Endothelial cell of umbilical vein (primary cell): Measurements from ENCODE around the gene TAS2R19. TPM values are rescaled to one million over a fixed set of nuclear protein-coding genes. Genes with fewer than 3 reads are reported as not detected.

Source experiments
- BruUV-seq: library from RNA; stranded (reverse); fragments of 400-500 nt; replicated peaks from 2 replicates; lab custom pipeline; 2021; lab: Mats Ljungman, UMichigan
- CTCF ChIA-PET: fragments of 300-600, 350-600 bp; sonication (Branson Sonifier 250); formaldehyde crosslinking; loops from one replicate; lab custom pipeline; 2021; ENCODE audit warnings: antibody characterized with exemption, inconsistent platforms; lab: Charles Lee
- POLR2A ChIA-PET: fragments of 300-600, 350-600 bp; sonication (Branson Sonifier 250); formaldehyde crosslinking; loops from one replicate; lab custom pipeline; 2021; ENCODE audit warnings: antibody characterized with exemption, inconsistent platforms; lab: Charles Lee
- DNase-seq: peaks from one replicate; pipeline ENCODE4 v3.0.0-alpha.2; 2011; ENCODE audit warnings: low read depth, low spot score
- FAIRE-seq: peaks from 2 replicates; lab custom pipeline; 2011; peaks lifted over from hg19 to GRCh38; lab: Jason Lieb, UNC
- H2AFZ ChIP-seq: 2 replicates; pipeline ENCODE4 v1.6.0; 2012; ENCODE audit warnings: low read depth, low read length, control low read depth, inconsistent platforms
- H3K27ac ChIP-seq: 2 replicates; pipeline ENCODE4 v1.5.1; 2011; ENCODE audit warnings: low read depth, mild to moderate bottlenecking, control low read depth, low read length, moderate library complexity; ENCODE audit not compliant: insufficient read depth
- H3K27me3 ChIP-seq, 2 experiments: 2 replicates each; pipeline versions ENCODE4 v1.6.0 to v1.6.1; 2011; ENCODE audit warnings: low read length in 2 of 2, mixed read lengths in 1 of 2; ENCODE audit not compliant: control insufficient read depth in 2 of 2, insufficient read depth in 2 of 2
- H3K36me3 ChIP-seq, 2 experiments: 2 replicates in 1 of 2; 3 replicates in 1 of 2; pipeline ENCODE4 v1.5.1; 2011; ENCODE audit warnings: low read length in 2 of 2, mild to moderate bottlenecking in 1 of 2, moderate library complexity in 1 of 2; ENCODE audit not compliant: control insufficient read depth in 2 of 2, insufficient read depth in 2 of 2; ENCODE audit errors: extremely low read depth in 1 of 2
- H3K4me1 ChIP-seq: 3 replicates; pipeline ENCODE4 v1.5.1; 2011; ENCODE audit warnings: mild to moderate bottlenecking, low read length; ENCODE audit not compliant: control insufficient read depth, insufficient read depth; ENCODE audit errors: extremely low read depth
- H3K4me2 ChIP-seq: 2 replicates; pipeline ENCODE4 v1.6.1; 2011; ENCODE audit warnings: low read length, control low read depth, mixed read lengths; ENCODE audit not compliant: insufficient read depth
- H3K4me3 ChIP-seq, 3 experiments: fragments of 200-600 bp in 1 of 3; sonication (generic), shearing (Covaris generic) in 1 of 3; replicated peaks in 1 of 3; 2 replicates each; pipeline ENCODE4 v1.5.1; 2011 to 2016; ENCODE audit warnings: control low read depth in 3 of 3, low read length in 3 of 3, mild to moderate bottlenecking in 2 of 3, inconsistent platforms in 1 of 3, low read depth in 1 of 3, moderate library complexity in 1 of 3; ENCODE audit not compliant: insufficient read depth in 1 of 3
- H3K79me2 ChIP-seq: 2 replicates; pipeline ENCODE4 v1.6.0; 2012; ENCODE audit warnings: low read length, inconsistent platforms; ENCODE audit not compliant: control insufficient read depth, insufficient read depth
- H3K9ac ChIP-seq: replicated peaks from 2 replicates; pipeline ENCODE3; 2011; ENCODE audit warnings: low read length, control low read depth; ENCODE audit not compliant: insufficient read depth; ENCODE audit errors: extremely low read depth
- H3K9me1 ChIP-seq: replicated peaks from 3 replicates; pipeline ENCODE4 v1.6.0; 2011; ENCODE audit warnings: mild to moderate bottlenecking, low read length; ENCODE audit not compliant: control insufficient read depth, insufficient read depth; ENCODE audit errors: extremely low read depth
- H3K9me3 ChIP-seq: replicated peaks from 2 replicates; pipeline ENCODE4 v1.5.1; 2012; ENCODE audit warnings: low read length, inconsistent platforms; ENCODE audit not compliant: control insufficient read depth, insufficient read depth
- H4K20me1 ChIP-seq: replicated peaks from 2 replicates; pipeline ENCODE3; 2011; ENCODE audit warnings: mild to moderate bottlenecking, low read length; ENCODE audit not compliant: control insufficient read depth, insufficient read depth; ENCODE audit errors: extremely low read depth
- EZH2 ChIP-seq: IDR thresholded peaks from 2 replicates; pipeline ENCODE4 v1.6.1; 2012; ENCODE audit warnings: borderline replicate concordance, low read depth, mild to moderate bottlenecking, moderate library complexity, low read length, inconsistent platforms; ENCODE audit not compliant: severe bottlenecking
- FOS ChIP-seq: IDR thresholded peaks from 2 replicates; pipeline ENCODE4 v1.6.1; 2011; ENCODE audit warnings: mild to moderate bottlenecking, low read length, moderate library complexity, borderline replicate concordance; ENCODE audit not compliant: insufficient read depth
- GATA2 ChIP-seq: IDR thresholded peaks from 2 replicates; pipeline ENCODE4 v1.7.0; 2011; ENCODE audit warnings: low read depth, mild to moderate bottlenecking, moderate library complexity, mixed read lengths, low read length; ENCODE audit not compliant: insufficient read length, insufficient read depth
- JUN ChIP-seq: IDR thresholded peaks from 2 replicates; pipeline ENCODE4 v1.6.1; 2011; ENCODE audit warnings: borderline replicate concordance, low read depth; ENCODE audit not compliant: insufficient read length, insufficient read depth
- MYC ChIP-seq: IDR thresholded peaks from one replicate; pipeline ENCODE4 v1.6.1; 2011; ENCODE audit warnings: mild to moderate bottlenecking, low read depth, low read length
- POLR2A ChIP-seq: IDR thresholded peaks from 2 replicates; pipeline ENCODE4 v1.6.1; 2012; ENCODE audit warnings: low read depth, mild to moderate bottlenecking, control low read depth, low read length
- POLR2AphosphoS5 ChIP-seq: IDR thresholded peaks from 2 replicates; pipeline ENCODE4 v1.6.1; 2012; ENCODE audit warnings: low read depth, mild to moderate bottlenecking, control low read depth, low read length, moderate library complexity; ENCODE audit not compliant: insufficient read depth
- dilution Hi-C: fragments of 300-500 bp; cut with MboI; formaldehyde crosslinking; loops from one replicate; pipeline ENCODE4 v1.15.0; 2019; ENCODE audit warnings: low sequenced_read_pairs; ENCODE audit not compliant: extremely low pct_ligation_motif_present
- intact Hi-C: fragments of 100-400 bp; cut with micrococcal nuclease; formaldehyde crosslinking; loops from one replicate; pipeline ENCODE4 v1.10.0; 2022
- polyA plus RNA-seq, 4 experiments: library from polyadenylated mRNA; depleted of rRNA in 3 of 4; stranded (reverse) in 3 of 4; unstranded in 1 of 4; fragments of >200 nt; gene quantifications; 2 replicates each; pipeline versions ENCODE4 v1.2.1 to v1.2.3, GENCODE V29; 2011 to 2012; ENCODE audit warnings: missing spikeins in 1 of 4
- total RNA-seq: library from RNA; stranded (reverse); gene quantifications from 2 replicates; pipeline ENCODE4 v1.2.3, GENCODE V29; 2021
- TF ChIP-seq, protein P1 (sequence below), 2 donors: IDR thresholded peaks; 1 replicate in 1 of 2; 2 replicates in 1 of 2; pipeline ENCODE4 v1.5.1; 2011; ENCODE audit warnings: low read length in 2 of 2, mild to moderate bottlenecking in 2 of 2, moderate library complexity in 2 of 2, control low read depth in 1 of 2, inconsistent platforms in 1 of 2, low read depth in 1 of 2; ENCODE audit not compliant: insufficient read depth in 1 of 2; ENCODE audit errors: extremely low read depth in 1 of 2
- TF ChIP-seq, protein P2 (sequence below): IDR thresholded peaks from 2 replicates; pipeline ENCODE4 v1.6.1; 2011; ENCODE audit not compliant: insufficient read depth, insufficient read length

Gene TAS2R19
- total and polyA plus RNA-seq, 2 donors (not counting 3 experiments of a cell fraction or from before 2014, with no cell fraction given) = 0.12 to 3.1 TPM

DNA sequence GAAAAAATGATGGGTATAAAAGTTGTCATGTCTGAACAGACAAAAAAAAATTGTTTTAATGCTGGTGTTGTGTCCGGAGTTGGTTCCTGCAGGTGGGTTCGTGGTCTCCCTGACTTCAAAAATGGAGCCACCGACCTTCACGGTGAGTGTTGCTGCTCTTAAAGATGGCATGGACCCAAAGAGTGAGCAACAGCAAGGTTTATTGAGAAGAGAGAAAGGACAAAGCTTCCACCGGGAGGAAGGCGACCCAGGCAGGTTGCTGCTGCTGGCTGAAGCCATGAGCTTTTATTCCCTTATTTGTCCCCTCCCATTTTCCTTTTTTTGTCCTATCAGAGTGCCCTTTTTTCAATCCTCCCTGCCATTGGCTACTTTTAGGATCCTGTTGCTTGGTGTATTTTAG lies 8.9 kb upstream of the TAS2R19 start, which contains the start of gene TAS2R31:
Gene TAS2R31, minus strand, starts transcription at position 101 of the 400 bp plus-strand sequence. Its CDS starts 72 bp downstream, at position 29.
- H3K36me3 ChIP-seq = no peaks in the 10 kb centered on the region
- DNase-seq = no peak
- no peak within 1 kb of the TSS for H3K4me3 ChIP-seq
- dilution Hi-C loops (no loop called here), intact Hi-C loops (no loop called here)
- ChIA-PET POLR2A (no interaction called here), CTCF (no interaction called here)
- H3K27ac ChIP-seq = no peak within 1 kb of the TSS
- H3K9me1 ChIP-seq = no peaks in the 10 kb centered on the region
- H4K20me1 ChIP-seq = no peaks in the 10 kb centered on the region
- TF ChIP-seq POLR2AphosphoS5 = no peak
- TF ChIP-seq EZH2 = no peak
- TF ChIP-seq, protein P1, sequence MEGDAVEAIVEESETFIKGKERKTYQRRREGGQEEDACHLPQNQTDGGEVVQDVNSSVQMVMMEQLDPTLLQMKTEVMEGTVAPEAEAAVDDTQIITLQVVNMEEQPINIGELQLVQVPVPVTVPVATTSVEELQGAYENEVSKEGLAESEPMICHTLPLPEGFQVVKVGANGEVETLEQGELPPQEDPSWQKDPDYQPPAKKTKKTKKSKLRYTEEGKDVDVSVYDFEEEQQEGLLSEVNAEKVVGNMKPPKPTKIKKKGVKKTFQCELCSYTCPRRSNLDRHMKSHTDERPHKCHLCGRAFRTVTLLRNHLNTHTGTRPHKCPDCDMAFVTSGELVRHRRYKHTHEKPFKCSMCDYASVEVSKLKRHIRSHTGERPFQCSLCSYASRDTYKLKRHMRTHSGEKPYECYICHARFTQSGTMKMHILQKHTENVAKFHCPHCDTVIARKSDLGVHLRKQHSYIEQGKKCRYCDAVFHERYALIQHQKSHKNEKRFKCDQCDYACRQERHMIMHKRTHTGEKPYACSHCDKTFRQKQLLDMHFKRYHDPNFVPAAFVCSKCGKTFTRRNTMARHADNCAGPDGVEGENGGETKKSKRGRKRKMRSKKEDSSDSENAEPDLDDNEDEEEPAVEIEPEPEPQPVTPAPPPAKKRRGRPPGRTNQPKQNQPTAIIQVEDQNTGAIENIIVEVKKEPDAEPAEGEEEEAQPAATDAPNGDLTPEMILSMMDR (IDR thresholded peaks at IDR 0.05; ENCODE audit: extremely low read depth in 1 of 2, insufficient read depth in 1 of 2, low read depth in 1 of 2, low read length in 2 of 2) = no peak
- TF ChIP-seq, protein P2, sequence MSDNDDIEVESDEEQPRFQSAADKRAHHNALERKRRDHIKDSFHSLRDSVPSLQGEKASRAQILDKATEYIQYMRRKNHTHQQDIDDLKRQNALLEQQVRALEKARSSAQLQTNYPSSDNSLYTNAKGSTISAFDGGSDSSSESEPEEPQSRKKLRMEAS = no peak
- no peak for TF ChIP-seq JUN
- no peak for TF ChIP-seq FOS
- TF ChIP-seq POLR2A = no peak
- TF ChIP-seq GATA2 = no peak
- no peak for TF ChIP-seq MYC
- H2AFZ ChIP-seq = no peak within 1 kb of the TSS
- no peaks in the 10 kb centered on the region for H3K4me1 ChIP-seq
- H3K79me2 ChIP-seq = no peaks in the 10 kb centered on the region
- no peak within 1 kb of the TSS for H3K4me2 ChIP-seq
- no peak for FAIRE-seq
- no peaks in the 10 kb centered on the region for H3K27me3 ChIP-seq
- H3K9ac ChIP-seq = no peak within 1 kb of the TSS
- H3K9me3 ChIP-seq = no peaks in the 10 kb centered on the region
- BruUV-seq = no TSS peak
